HepG2 (cell line): ENCODE measurements around the gene TMEM35B. TPM values are rescaled to one million over a fixed set of nuclear protein-coding genes. Genes with fewer than 3 reads are reported as not detected.

Experiments
- ATAC-seq: fragments of 200-7000 bp; cut with Tn5 transposase; 3 replicates; pipeline ENCODE4 v1.9.1; 2020; ENCODE audit warnings: mild to moderate bottlenecking, moderate library complexity
- BruUV-seq: library from RNA; stranded (reverse); fragments of 400-500 nt; replicated peaks from 2 replicates; lab custom pipeline; 2021; lab: Mats Ljungman, UMichigan
- CTCF ChIA-PET: fragments of 300-600 bp; formaldehyde crosslinking; extraction: SDS; loops from one replicate; lab custom pipeline; 2021; ENCODE audit warnings: low total read pairs, inconsistent platforms, low intra/inter-chr PET ratio; lab: Yijun Ruan, JAX
- POLR2A ChIA-PET: fragments of 350-600 bp; sonication (Branson Sonifier 250); formaldehyde crosslinking; loops from one replicate; lab custom pipeline; 2020; ENCODE audit warnings: antibody characterized with exemption, inconsistent platforms; lab: Yijun Ruan, JAX
- DNase-seq: peaks from one replicate; pipeline ENCODE4 v3.0.0-alpha.2; 2015; ENCODE audit warnings: low spot score
- FAIRE-seq: peaks from 3 replicates; lab custom pipeline; 2011; peaks lifted over from hg19 to GRCh38; lab: Jason Lieb, UNC
- H2AFZ ChIP-seq: one replicate; pipeline ENCODE4 v1.6.1; 2011; ENCODE audit warnings: low read length, inconsistent platforms
- H3K27ac ChIP-seq: fragments of 300-600 bp; 3 replicates; pipeline ENCODE4 v1.8.0; 2011; ENCODE audit warnings: mixed run types, mild to moderate bottlenecking, mixed read lengths, low read length, inconsistent platforms; ENCODE audit not compliant: insufficient read depth; ENCODE audit errors: extremely low read length
- H3K27me3 ChIP-seq, 2 experiments: fragments of 200-600 bp in 1 of 2; 2 replicates in 1 of 2; 3 replicates in 1 of 2; pipeline versions ENCODE4 v1.6.0 to v1.8.0; 2011; ENCODE audit warnings: low read length in 2 of 2, mild to moderate bottlenecking in 2 of 2, moderate library complexity in 2 of 2, inconsistent platforms in 1 of 2; ENCODE audit not compliant: insufficient read depth in 2 of 2, control insufficient read depth in 1 of 2
- H3K36me3 ChIP-seq, 2 experiments: fragments of 200-600 bp in 1 of 2; replicated peaks in 1 of 2; 2 replicates in 1 of 2; 3 replicates in 1 of 2; pipeline versions ENCODE4 v1.5.1 to v1.8.0; 2011; ENCODE audit warnings: low read length in 2 of 2, inconsistent platforms in 1 of 2; ENCODE audit not compliant: insufficient read depth in 2 of 2, control insufficient read depth in 1 of 2
- H3K4me1 ChIP-seq: 2 replicates; pipeline ENCODE4 v1.5.1; 2012; ENCODE audit warnings: low read length, inconsistent platforms; ENCODE audit not compliant: insufficient read depth
- H3K4me2 ChIP-seq: 2 replicates; pipeline ENCODE4 v1.6.0; 2011; ENCODE audit warnings: low read depth, low read length, inconsistent platforms
- H3K4me3 ChIP-seq, 3 experiments: fragments of 200-600 bp in 1 of 3; sonication (generic), shearing (Covaris generic) in 1 of 3; replicated peaks in 1 of 3; 2 replicates each; pipeline ENCODE4 v1.5.1; 2011 to 2016; ENCODE audit warnings: low read length in 3 of 3, inconsistent platforms in 2 of 3, low read depth in 2 of 3, mild to moderate bottlenecking in 2 of 3, control low read depth in 1 of 3, mixed read lengths in 1 of 3; ENCODE audit not compliant: insufficient read depth in 1 of 3
- H3K79me2 ChIP-seq: one replicate; pipeline ENCODE4 v1.6.1; 2011; ENCODE audit warnings: low read length, inconsistent platforms; ENCODE audit not compliant: insufficient read depth
- H3K9ac ChIP-seq: 2 replicates; pipeline ENCODE4 v1.6.0; 2011; ENCODE audit warnings: mild to moderate bottlenecking, low read depth, low read length, inconsistent platforms; ENCODE audit not compliant: insufficient read depth
- H3K9me3 ChIP-seq: 2 replicates; pipeline ENCODE4 v1.5.1; 2012; ENCODE audit warnings: mild to moderate bottlenecking, low read length
- H4K20me1 ChIP-seq: 2 replicates; pipeline ENCODE4 v1.6.0; 2011; ENCODE audit warnings: inconsistent platforms, mild to moderate bottlenecking, low read length, moderate library complexity; ENCODE audit not compliant: insufficient read depth
- AHDC1 ChIP-seq: sonication (generic); formaldehyde crosslinking; IDR thresholded peaks from 2 replicates; pipeline ENCODE4 v1.5.1; 2020; ENCODE audit warnings: mild to moderate bottlenecking, missing genetic modification reagents, borderline replicate concordance
- ARID4A ChIP-seq: sonication (generic); formaldehyde crosslinking; IDR thresholded peaks from 2 replicates; pipeline ENCODE4 v1.5.0; 2020; ENCODE audit warnings: mild to moderate bottlenecking, missing genetic modification reagents, borderline replicate concordance
- SRSF4 ChIP-seq: fragments of 200-400 bp; formaldehyde crosslinking; IDR thresholded peaks from one replicate; pipeline ENCODE4 v1.6.1; 2018; ENCODE audit warnings: mild to moderate bottlenecking, low read depth, low read length, moderate library complexity; ENCODE audit not compliant: poor library complexity, severe bottlenecking
- SUZ12 ChIP-seq: fragments of 150-350 bp; IDR thresholded peaks from 2 replicates; pipeline ENCODE4 v1.6.1; 2014; ENCODE audit warnings: low read depth, low read length
- ZBTB37 ChIP-seq: sonication (generic); formaldehyde crosslinking; IDR thresholded peaks from 2 replicates; pipeline ENCODE4 v1.4.0; 2020; ENCODE audit warnings: mild to moderate bottlenecking, missing genetic modification reagents
- ZFP90 ChIP-seq: sonication (generic); formaldehyde crosslinking; IDR thresholded peaks from 2 replicates; pipeline ENCODE4 v1.8.0; 2022; ENCODE audit warnings: missing genetic modification reagents, mild to moderate bottlenecking, inconsistent platforms, borderline replicate concordance
- ZNF687 ChIP-seq: sonication (generic); formaldehyde crosslinking; IDR thresholded peaks from 2 replicates; pipeline ENCODE4 v1.5.1; 2020; ENCODE audit warnings: mild to moderate bottlenecking, missing genetic modification reagents, moderate library complexity
- WGBS: methylation state at CpG from one replicate; pipeline ENCODE4 v1.1.6; 2017; ENCODE audit warnings: low lambda C conversion rate; 5-methylcytosine and 5-hydroxymethylcytosine counted together
- in situ Hi-C: cut with HindIII; loops from 2 replicates; pipeline ENCODE4 v1.10.0; 2017; ENCODE audit warnings: low pct_unique_long_range_greater_than_20kb; ENCODE audit not compliant: extremely low pct_ligation_motif_present
- intact Hi-C: fragments of 100-400 bp; cut with micrococcal nuclease; formaldehyde crosslinking; loops from one replicate; pipeline ENCODE4 v1.10.0; 2022; ENCODE audit not compliant: unreplicated experiment
- polyA plus RNA-seq, 8 experiments: library from polyadenylated mRNA; depleted of rRNA in 3 of 8; stranded (reverse) in 7 of 8; unstranded in 1 of 8; fragments of >200 nt; fragmentation: Illumina TruSeq in 4 of 8; extraction: Trizol in 4 of 8; gene quantifications; 2 replicates each; pipeline versions ENCODE4 v1.2.1 to v1.2.3, GENCODE V29; 2011 to 2016; ENCODE audit warnings: low read depth in 4 of 8, missing spikeins in 1 of 8, mixed read lengths in 1 of 8; ENCODE audit not compliant: insufficient read depth in 1 of 8
- total RNA-seq, 5 experiments: library from RNA; depleted of rRNA; stranded (reverse); fragments of >200 nt; fragmentation: Illumina TruSeq; extraction: Trizol; gene quantifications; 2 replicates each; pipeline ENCODE4 v1.2.3, GENCODE V29; 2016; ENCODE audit warnings: low read depth in 1 of 5

The TMEM35B gene
- total and polyA plus RNA-seq, 2 of the 13 experiments (the other 11 are each of a cell fraction or from before 2014, with no cell fraction given) = 11.5 to 26.0 TPM

- Histone ChIP-seq H3K27me3 (no peaks in the 10 kb centered on the region), H3K79me2 (peaks cover 3% of the 10 kb centered on the region), H3K27ac (no peak overlapping the region), H3K4me1 (peaks cover 16% of the 10 kb centered on the region), H4K20me1 (no peaks in the 10 kb centered on the region), H2AFZ (no peak overlapping the region), H3K4me2 (no peak overlapping the region), H3K9ac (no peak overlapping the region), H3K4me3 (no peak overlapping the region), H3K36me3 (no peaks in the 10 kb centered on the region), H3K9me3 (no peaks in the 10 kb centered on the region)
- intact Hi-C loops (loop anchor here (5.0 kb wide), 1 partner anchor 45 kb away; the partner anchor contains the start of gene ZMYM6), in situ Hi-C loops (no loop called here)
- 96% methylated on average over 2 of the region's 2 CpGs for WGBS
- ATAC-seq = no peak
- ChIA-PET POLR2A (no interaction called here), CTCF (no interaction called here)
- FAIRE-seq = no peak
- BruUV-seq = no TSS peak
- no peak for DNase-seq
- no peak for TF ChIP-seq ZFP90
- no peak for TF ChIP-seq SUZ12
- no peak for TF ChIP-seq SRSF4
- no peak for TF ChIP-seq ZBTB37 (CRISPR knock-in tag)
- no peak for TF ChIP-seq AHDC1 (CRISPR knock-in tag)
- TF ChIP-seq ARID4A (CRISPR knock-in tag) = no peak
- TF ChIP-seq ZNF687 (CRISPR knock-in tag) = no peak
Measured at GRCh38 chr1:34987018-34987417, 1.9 kb upstream of the TMEM35B start.
